Heart left ventricle (tissue), 16 donors: ENCODE data around the gene RPS3A. TPM values are rescaled to one million over a fixed set of nuclear protein-coding genes. Genes with fewer than 3 reads are reported as not detected.
"Not testable (repeated sequence)": the region's sequence is repeated elsewhere in the genome, so short reads cannot be mapped to it uniquely, and the experiment has no call there.

Experiments
- ATAC-seq, 4 donors: fragments of 200-7000 bp; cut with Tn5 transposase; one replicate each; pipeline ENCODE4 v1.9.1; 2020 to 2022; ENCODE audit warnings: moderate library complexity in 4 of 4, mild to moderate bottlenecking in 3 of 4, moderate number of reproducible peaks in 1 of 4
- DNase-seq, 5 donors: peaks; one replicate each; pipeline ENCODE4 v3.0.0-alpha.2; 2020
- H3K27ac ChIP-seq, 12 donors: fragments of 200-600 bp; sonication (generic) in 4 of 12; one replicate each; pipeline versions ENCODE4 v1.5.0 to v1.8.0; 2016 to 2022; ENCODE audit warnings: mild to moderate bottlenecking in 2 of 12
- H3K27me3 ChIP-seq, 9 donors: fragments of 200-600 bp; sonication (generic) in 2 of 9; one replicate each; pipeline versions ENCODE4 v1.5.1 to v1.8.0; 2016 to 2022; ENCODE audit warnings: mild to moderate bottlenecking in 3 of 9
- H3K36me3 ChIP-seq, 9 donors: fragments of 200-600 bp; sonication (generic) in 2 of 9; one replicate each; pipeline versions ENCODE4 v1.5.0 to v1.8.0; 2018 to 2022; ENCODE audit warnings: mild to moderate bottlenecking in 2 of 9
- H3K4me1 ChIP-seq, 12 donors: fragments of 200-600 bp; sonication (generic) in 4 of 12; one replicate each; pipeline versions ENCODE4 v1.5.0 to v1.8.0; 2016 to 2022; ENCODE audit warnings: mild to moderate bottlenecking in 3 of 12
- H3K4me3 ChIP-seq, 12 donors: fragments of 200-600 bp; sonication (generic) in 4 of 12; one replicate each; pipeline versions ENCODE4 v1.5.0 to v1.8.0; 2017 to 2022; ENCODE audit warnings: mild to moderate bottlenecking in 9 of 12, moderate library complexity in 4 of 12
- H3K9me3 ChIP-seq, 12 donors: fragments of 200-600 bp; sonication (generic) in 4 of 12; one replicate each; pipeline versions ENCODE4 v1.5.0 to v1.8.0; 2016 to 2022; ENCODE audit warnings: mild to moderate bottlenecking in 1 of 12
- CTCF ChIP-seq, 12 donors: fragments of 200-600 bp; sonication (generic) in 4 of 12; IDR thresholded peaks; one replicate each; pipeline versions ENCODE4 v1.5.0 to v1.8.0; 2018 to 2022; ENCODE audit warnings: antibody characterized with exemption in 12 of 12, mild to moderate bottlenecking in 5 of 12
- POLR2A ChIP-seq, 2 donors: fragments of 450-650 bp; IDR thresholded peaks; one replicate each; pipeline ENCODE4 v1.6.1; 2017; ENCODE audit warnings: antibody characterized with exemption in 2 of 2, mild to moderate bottlenecking in 2 of 2, moderate library complexity in 2 of 2
- WGBS, 4 donors: extraction: QIAGEN DNeasy Blood & Tissue Kit in 2 of 4; methylation state at CpG; one replicate each; pipeline versions ENCODE4 v1.1.5 to v1.1.7; 2013 to 2018; 5-methylcytosine and 5-hydroxymethylcytosine counted together
- intact Hi-C, 10 donors: fragments of 100-400 bp; cut with DNase I; formaldehyde crosslinking; loops; one replicate each; pipeline versions ENCODE4 v1.11.1 to v1.14.2; 2022
- long read RNA-seq, 3 donors: library from polyadenylated mRNA; unstranded; transcript quantifications; one replicate each; pipeline ENCODE4 v2.0.0, GENCODE V29; 2020 to 2021
- polyA plus RNA-seq, 2 donors: library from polyadenylated mRNA; stranded (reverse); fragments of 200-250 nt; gene quantifications; one replicate each; pipeline ENCODE4 v1.2.3, GENCODE V29; 2013
- total RNA-seq, 9 donors: library from RNA; depleted of rRNA in 2 of 9; stranded (reverse); fragments of >200 nt in 2 of 9; fragmentation: NEBNext Ultra II Directional in 3 of 9; extraction: Animal tissue kit (Norgen Biotek cat#: 25700) in 3 of 9; gene quantifications; one replicate each; pipeline versions ENCODE4 v1.1.0 to v1.2.4, GENCODE V29; 2016 to 2023
- donor health status: ischemic (EF 13 %, LVEDD 7.1; RV severe dilation, severe dysfunction).
- donor health status: healthy with polysubstance abuse.
- donor health status: DM: no; HTN: yes; CAD: no.
- donor health status: DM: no; HTN: no; CAD: no.
- donor health status: ischemic (EF 25% LVEDD 6.9; RV normal size, moderate dysfunction).
- donor health status: ischemic (EF 25% LVEDD 5.7; RV mildly dilated, moderate dysfunction).
- donor health status: healthy.
- donor health status: DM: yes; HTN: yes; CAD: no.
- donor health status: ischemic (EF 35%, LVEDD 5.7; RV mildly dilated, moderate dysfunction).
- donor health status: nonischemic (EF 11% LVEDD 7.7; RV severe dilation, severe dysfunction).
- donor health status: DM: yes; HTN: yes; CAD: no.
- donor health status: PGD.
- donor health status: ischemic (EF 29% LVEDD 5.4; RV normal size, mild dysfunction).
- donor health status: nonischemic (EF 23%, LVEDD 6.1; RV moderate dilation, normal function).

RPS3A gene
- total RNA-seq (1,000 to 10,000 TPM in 4 of 9 donors, 100 to 1,000 TPM in 5; 726 to 1,370 (median 984) TPM), polyA plus RNA-seq (1,000 to 10,000 TPM; 1,080 to 2,393 TPM)
- long read RNA-seq, donor 1, transcript RPS3A-201 (6 exons, 934 nt): major isoform, 680 of 733 reads
- long read RNA-seq, donor 1, partial matches to known transcripts: 42 of 733 reads
- long read RNA-seq, donor 1, other reads (novel, unspliced or antisense): 7 of 733 reads
- long read RNA-seq, donor 2, transcript RPS3A-205 (6 exons, 674 nt): minor isoform, 7 of 2,000 reads
- long read RNA-seq, donor 2, transcript RPS3A-201 (6 exons, 934 nt): major isoform, 1,931 of 2,000 reads
- long read RNA-seq, donor 2, partial matches to known transcripts: 29 of 2,000 reads
- long read RNA-seq, donor 2, other reads (novel, unspliced or antisense): 30 of 2,000 reads
- long read RNA-seq, donor 3, transcript RPS3A-201 (6 exons, 934 nt): major isoform, 523 of 551 reads
- long read RNA-seq, donor 3, partial matches to known transcripts: 21 of 551 reads
- long read RNA-seq, donor 3, other reads (novel, unspliced or antisense): 3 of 551 reads

GRCh38 chr4:151099229-151099975, at the start of gene RPS3A:
TSS of gene RPS3A (plus strand) at chr4:151099628. CDS start at chr4:151099653, 25 bp downstream.
- Histone ChIP-seq H3K4me1 (peaks cover 3 to 39% (median 17%) of the 10 kb centered on the region in 12 donors), H3K4me3 (peak within 1 kb of the TSS; percentile 58 to 87 (median 76)), H3K27ac (peak within 1 kb of the TSS; percentile 68 to 95 (median 81)), H3K36me3 (peaks cover 3 to 42% (median 40%) of the 10 kb centered on the region in 9 donors), H3K27me3 (no peaks in the 10 kb centered on the region), H3K9me3 (no peaks in the 10 kb centered on the region)
- intact Hi-C loops: loop anchor here in 1 of 10 donors (5.0 kb wide), 1 partner anchor 82 kb away; the partner anchor contains the start of gene LRBA
- TF ChIP-seq CTCF (IDR thresholded peaks at IDR 0.05) (peak; percentile 64 to 98 (median 84)), POLR2A (IDR thresholded peaks at IDR 0.05) (peak in 1 of 2 donors; percentile 74)
- WGBS, 4 donors: 1 to 3% (median 1%) methylated on average over 38 to 69 of the region's 69 CpGs
- DNase-seq (peak; percentile 95 to 97 (median 96)), ATAC-seq (peak; percentile 96 to 98 (median 98))

GRCh38 chr4:151052785-151053184, 46.6 kb upstream of the RPS3A start:
- intact Hi-C loops: no loop called here
- Histone ChIP-seq H3K27me3 (no peaks in the 10 kb centered on the region), H3K4me1 (no peaks in the 10 kb centered on the region), H3K27ac (no peak overlapping the region), H3K36me3 (no peaks in the 10 kb centered on the region), H3K4me3 (no peak overlapping the region), H3K9me3 (no peaks in the 10 kb centered on the region)
- TF ChIP-seq POLR2A (IDR thresholded peaks at IDR 0.05): no peak
- no peak for TF ChIP-seq CTCF (IDR thresholded peaks at IDR 0.05)
- WGBS, 4 donors: 90 to 96% (median 91%) methylated on average over 3 of the region's 3 CpGs
- DNase-seq (no peak), ATAC-seq (no peak)

- Histone ChIP-seq H3K4me1 (no peaks in the 10 kb centered on the region), H3K27ac (no peak overlapping the region), H3K27me3 (no peaks in the 10 kb centered on the region), H3K9me3 (no peaks in the 10 kb centered on the region), H3K36me3 (no peaks in the 10 kb centered on the region), H3K4me3 (no peak overlapping the region)
- no peak for TF ChIP-seq CTCF (IDR thresholded peaks at IDR 0.05)
- no peak for TF ChIP-seq POLR2A (IDR thresholded peaks at IDR 0.05)
- WGBS, 4 donors: 33 to 56% (median 48%) methylated on average over 1 of the region's 1 CpG
- intact Hi-C loops: no loop called here
- ATAC-seq (no peak), DNase-seq (no peak)
These were observed 43.9 kb upstream of the RPS3A start for GRCh38 chr4:151055539-151055938.

GRCh38 chr4:151063143-151063542, 36.3 kb upstream of the RPS3A start:
- H3K4me3 ChIP-seq, intact Hi-C loops, H3K27me3 ChIP-seq, DNase-seq, ATAC-seq, H3K27ac ChIP-seq, H3K4me1 ChIP-seq, H3K9me3 ChIP-seq, H3K36me3 ChIP-seq: not testable (repeated sequence)
- WGBS, 4 donors: 90 to 100% (median 95%) methylated on average over 3 of the region's 3 CpGs
